HG02588 (cell line): ENCODE results near the gene EXOC3L2.

Experiments
- ATAC-seq: cut with Tn5 transposase; IDR thresholded peaks from one replicate; pipeline ENCODE4 v1.9.1; 2021; ENCODE audit warnings: mild to moderate bottlenecking, moderate library complexity; ENCODE audit not compliant: unreplicated experiment

EXOC3L2 gene

GRCh38 chr19:45223879-45224278, 21.3 kb downstream of the EXOC3L2 start:
- ATAC-seq = no peak

DNA sequence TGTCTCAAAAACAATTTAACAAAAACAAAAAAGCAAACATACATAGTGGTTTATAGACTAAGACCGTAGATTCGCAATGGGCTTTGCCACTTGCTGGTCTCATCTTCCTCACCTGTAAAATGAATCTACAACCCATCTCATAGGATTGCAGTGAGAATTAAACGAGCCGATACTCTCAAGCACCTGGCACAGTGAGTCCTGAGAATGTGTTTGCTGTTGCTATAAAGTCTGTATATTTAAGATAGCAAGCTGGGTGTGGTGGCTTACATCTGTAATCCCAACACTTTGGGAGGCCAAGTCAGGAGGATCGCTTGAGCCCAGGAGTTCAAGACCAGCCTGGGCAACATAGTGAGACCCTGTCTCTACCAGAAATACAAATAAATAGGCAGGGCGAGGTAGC, 22.5 kb downstream of the EXOC3L2 start:
- no peak for ATAC-seq

GRCh38 chr19:45218911-45219743, 26.1 kb downstream of the EXOC3L2 start:
- ATAC-seq = no peak

DNA sequence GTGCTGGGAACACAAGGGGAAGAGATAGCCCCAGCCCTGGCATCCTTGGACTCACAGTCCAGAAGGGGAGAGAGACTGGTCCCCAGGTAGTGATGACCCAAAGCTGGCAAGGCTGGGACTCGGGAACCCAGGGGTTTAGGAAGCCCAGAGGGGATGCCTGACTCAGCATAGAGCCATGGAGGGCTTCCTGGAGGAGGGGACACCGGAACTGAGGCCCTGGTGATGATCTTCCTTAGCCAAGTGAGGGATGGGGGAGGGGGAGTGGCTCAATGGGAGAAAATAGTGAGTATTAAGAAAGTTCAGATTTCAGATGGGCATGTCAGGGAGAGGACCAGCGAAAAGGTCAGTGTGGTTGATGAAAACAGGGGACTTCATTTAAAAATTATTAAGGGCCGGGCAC, 26.8 kb downstream of the EXOC3L2 start:
- no peak for ATAC-seq

GRCh38 chr19:45217957-45218334, 27.3 kb downstream of the EXOC3L2 start:
- no peak for ATAC-seq

DNA sequence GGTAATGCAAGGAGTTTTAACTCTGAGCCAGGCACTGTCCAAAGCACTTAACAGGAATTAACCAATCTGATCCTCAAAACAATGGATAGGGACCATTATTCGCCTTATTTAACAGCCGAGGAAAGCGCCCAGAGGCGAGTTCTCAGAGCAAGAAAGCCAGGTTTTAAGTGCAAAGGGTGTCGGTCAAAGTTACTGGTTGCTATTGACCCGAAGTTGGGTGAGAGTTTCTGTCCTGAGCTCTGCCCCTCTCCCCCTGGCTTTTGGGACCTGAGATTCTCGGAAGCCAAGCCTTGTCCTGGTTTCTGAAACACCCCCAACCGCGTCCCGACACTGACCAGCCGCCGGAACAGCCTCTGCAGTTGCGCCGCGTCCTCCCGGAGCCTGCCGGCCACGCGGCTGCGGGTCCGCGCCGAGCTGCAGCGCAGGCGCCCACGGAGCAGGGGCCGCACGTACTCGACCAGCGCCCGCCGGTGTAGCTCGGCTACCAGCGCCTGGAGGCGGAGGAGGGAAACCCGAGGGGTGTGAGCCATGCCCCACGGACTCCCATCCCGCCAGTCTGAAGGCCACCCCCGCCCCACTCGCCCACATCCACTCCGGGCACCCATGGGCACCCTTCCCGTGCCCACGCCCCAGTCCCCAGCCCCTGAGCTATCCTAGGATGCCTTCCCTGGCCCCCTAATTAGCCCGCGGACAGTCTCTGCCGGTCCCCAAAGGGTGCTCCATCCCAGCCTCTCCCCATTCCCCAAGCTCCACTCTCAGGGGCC, 27.8 kb downstream of the EXOC3L2 start:
- no peak for ATAC-seq

- no peak for ATAC-seq
These were observed 28.5 kb downstream of the EXOC3L2 start for GRCh38 chr19:45216667-45217066.

- no peak for ATAC-seq
These were observed 29.6 kb downstream of the EXOC3L2 start for GRCh38 chr19:45215391-45216191.

DNA sequence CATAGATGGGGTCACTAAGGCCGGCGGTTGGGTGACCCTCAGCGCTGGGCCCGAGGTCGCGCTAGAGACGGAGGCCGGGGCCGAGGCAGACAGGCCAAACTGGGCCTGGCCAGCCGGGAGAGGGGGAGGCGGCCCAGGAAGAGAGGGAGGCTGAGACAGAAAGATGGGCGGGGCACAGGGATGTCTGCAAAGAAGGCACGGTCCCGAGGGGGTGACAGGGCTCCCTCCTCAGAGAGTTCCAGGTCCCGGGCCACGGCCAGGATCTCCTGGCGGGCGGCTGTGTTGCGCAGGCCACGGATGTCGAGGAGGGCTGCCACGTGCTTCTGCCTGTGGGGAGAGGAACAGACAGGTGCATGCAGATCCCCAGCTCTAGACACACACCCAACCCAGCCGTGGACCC, 32.2 kb downstream of the EXOC3L2 start:
- ATAC-seq = no peak

GRCh38 chr19:45211751-45212381, 33.3 kb downstream of the EXOC3L2 start:
- no peak for ATAC-seq

DNA sequence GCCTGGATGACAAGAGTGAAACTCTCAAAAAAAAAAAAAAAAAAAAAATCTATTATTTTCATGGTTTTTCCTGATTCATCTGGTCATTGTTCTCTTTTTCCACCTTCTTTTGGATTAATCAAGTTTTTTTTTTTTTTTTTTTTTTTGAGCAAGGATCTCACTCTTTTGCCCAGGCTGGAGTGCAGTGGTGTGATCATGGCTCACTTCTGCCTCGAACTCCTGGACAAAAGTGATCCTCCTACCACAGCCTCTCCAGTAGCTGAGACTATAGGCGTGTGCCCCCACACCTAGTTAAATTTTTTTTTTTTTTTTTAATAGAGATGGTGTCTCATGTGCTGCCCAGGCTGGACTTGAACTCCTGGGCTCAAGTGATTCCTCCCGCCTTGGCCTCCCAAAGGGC, 38.9 kb downstream of the EXOC3L2 start:
- ATAC-seq = no peak

DNA sequence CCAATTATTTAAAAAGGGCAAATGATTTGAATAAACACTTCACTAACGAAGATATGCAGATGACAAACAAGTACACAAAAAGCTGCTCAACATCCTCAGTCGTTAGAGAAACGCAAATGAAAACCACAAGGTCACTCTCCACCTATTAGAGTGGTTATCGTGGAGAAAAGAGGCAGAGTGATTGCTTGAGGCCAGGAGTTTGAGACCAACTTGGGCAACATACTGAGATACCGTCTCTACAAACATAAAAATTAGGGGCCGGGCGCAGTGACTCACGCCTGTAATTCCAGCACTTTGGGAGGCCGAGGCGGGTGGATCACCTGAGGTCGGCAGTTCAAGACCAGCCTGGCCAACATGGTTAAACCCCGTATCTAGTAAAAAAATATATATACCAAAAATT, 39.4 kb downstream of the EXOC3L2 start:
- no peak for ATAC-seq

DNA sequence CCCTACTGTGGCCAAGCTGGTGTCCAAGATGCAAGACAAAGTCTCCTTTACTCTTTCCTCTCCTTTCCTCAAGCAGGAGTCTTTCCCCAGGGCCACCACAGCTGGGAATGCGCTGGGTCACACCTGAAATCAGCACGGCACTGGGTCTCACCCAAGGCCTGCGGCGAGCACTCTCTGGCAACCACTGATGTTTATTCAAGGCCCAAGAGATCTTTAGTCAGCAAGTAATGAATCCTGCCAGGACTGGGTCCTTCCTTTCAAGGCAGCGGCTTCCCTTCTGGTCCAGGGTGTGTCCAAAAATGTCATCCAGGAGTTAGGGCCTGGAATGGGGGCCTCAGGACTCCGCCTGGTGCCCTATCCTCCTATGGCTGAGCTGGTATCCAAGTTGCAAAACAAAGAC, 42.6 kb downstream of the EXOC3L2 start:
- no peak for ATAC-seq

DNA sequence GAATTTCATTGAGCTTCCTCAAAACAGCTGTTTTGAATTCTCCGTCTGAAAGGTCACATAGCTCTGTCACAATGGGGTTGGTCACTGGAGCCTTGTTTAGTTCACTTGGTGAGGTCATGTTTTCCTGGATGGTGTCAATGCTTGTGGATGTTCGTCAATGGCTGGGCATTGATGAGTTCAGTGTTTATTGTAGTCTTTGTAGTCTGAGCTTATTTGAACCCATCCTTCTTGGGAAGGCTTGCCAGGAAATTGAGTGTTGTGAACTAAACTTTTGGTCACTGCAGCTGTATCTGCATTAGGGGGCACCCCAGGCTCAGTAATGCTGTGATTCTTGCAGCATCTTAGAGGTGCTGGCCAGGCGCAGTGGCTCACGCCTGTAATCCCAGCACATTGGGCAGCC, 44.6 kb downstream of the EXOC3L2 start:
- no peak for ATAC-seq

DNA sequence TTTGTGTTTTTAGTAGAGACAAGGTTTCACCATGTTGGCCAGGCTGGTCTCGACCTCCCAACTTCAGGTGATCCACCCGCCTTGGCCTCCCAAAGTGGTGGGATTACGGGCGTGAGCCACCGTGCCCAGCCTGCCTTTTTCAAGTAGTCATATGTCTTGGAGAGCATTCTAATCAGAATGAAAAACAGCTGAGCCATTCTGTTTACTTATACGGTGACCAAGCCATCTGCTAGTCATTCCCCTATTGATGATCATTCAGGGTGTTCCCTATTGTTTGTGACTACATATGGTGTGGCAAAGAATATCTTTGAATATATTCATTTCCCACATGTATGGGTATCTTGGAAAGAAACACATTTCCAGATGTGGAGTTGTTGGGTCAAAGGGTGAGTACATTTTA, 49.4 kb downstream of the EXOC3L2 start:
- ATAC-seq = no peak

DNA sequence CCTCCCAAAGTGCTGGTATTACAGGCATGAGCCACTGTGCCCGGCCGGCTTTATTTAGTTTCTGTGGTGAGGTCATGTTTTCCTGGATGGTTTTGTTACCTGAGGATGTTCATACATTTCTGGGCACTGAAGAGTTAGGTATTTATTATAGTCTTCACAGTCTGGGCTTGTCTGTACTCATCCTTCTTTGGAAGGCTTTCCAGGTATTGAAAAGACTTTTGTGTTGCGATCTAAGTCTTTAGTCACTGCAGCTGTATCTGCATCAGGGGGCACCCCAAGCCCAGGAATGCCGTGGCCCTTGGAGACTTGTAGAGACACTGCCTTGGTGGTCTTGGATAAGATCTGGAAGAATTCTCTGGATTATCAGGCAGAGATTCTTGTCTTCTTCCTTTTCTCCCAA, 53.8 kb downstream of the EXOC3L2 start:
- no peak for ATAC-seq

- ATAC-seq = no peak
These were observed 55.2 kb downstream of the EXOC3L2 start for GRCh38 chr19:45189971-45190370.

DNA sequence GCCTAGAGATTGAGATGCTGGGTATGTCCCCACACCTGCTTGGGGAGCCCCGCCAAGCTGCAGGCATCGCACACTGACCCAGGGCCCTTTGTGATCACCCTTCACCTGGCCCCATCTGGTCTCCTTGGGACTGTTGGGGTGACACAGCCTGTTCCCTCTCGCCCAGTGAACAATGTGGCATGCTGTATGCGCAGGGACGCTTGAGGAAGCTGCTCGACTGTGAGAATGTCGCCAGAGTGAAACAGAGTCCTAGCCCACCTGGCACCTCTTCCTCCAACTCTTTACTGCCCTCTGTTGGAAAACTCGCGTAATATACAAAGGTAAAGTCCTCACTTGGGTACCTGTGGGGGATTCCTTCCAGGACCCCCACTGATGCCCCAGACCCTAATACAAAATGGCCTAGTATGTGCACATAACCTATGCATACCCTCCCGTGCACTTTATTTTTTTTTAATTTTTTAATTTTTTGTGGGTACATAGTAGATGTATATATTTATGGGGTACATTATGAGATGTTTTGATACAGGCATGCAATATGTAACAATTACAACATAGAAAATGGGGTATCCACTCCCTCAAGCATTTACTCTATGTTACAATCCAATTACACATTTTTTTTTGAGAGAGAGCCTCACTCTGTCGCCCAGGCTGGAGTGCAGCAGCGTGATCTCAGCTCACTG, 57.6 kb downstream of the EXOC3L2 start:
- no peak for ATAC-seq

DNA sequence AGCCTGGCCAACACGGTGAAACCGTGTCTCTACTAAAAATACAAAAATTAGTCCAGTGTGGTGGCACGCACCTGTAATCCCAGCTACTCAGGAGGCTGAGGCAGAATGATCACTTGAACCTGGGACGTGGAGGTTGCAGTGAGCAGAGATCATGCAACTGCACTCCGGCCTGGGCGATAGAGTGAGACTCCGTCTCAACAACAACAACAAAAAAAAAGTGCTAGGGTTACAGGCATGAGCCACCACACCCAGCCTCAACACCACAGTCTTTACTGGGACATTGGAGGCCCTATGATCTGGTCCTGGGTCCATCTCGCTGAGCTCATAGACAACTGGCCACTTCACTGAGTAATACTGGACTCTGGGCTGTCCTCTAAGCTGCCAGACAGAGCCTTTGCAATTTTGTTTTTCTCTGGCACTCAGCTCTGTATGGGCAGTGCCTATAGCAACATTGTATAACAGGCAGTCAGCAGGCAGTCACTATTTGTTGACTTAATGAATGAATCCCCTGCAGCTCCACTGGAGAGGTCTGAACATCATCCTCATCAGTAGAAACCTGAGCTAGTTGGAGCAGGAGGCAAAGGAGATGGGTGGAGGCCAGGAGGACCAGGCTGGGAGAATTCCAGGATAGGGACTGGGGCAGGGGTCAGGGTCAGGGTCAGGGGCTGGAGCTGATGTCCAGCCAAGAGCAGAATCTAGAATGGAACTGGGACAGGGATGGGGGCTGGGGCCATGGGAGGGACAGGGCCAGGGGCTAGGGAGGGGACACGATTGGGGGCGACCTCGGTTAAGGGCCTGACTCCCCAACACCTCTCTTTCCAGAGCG, 58.5 kb downstream of the EXOC3L2 start:
- no peak for ATAC-seq

DNA sequence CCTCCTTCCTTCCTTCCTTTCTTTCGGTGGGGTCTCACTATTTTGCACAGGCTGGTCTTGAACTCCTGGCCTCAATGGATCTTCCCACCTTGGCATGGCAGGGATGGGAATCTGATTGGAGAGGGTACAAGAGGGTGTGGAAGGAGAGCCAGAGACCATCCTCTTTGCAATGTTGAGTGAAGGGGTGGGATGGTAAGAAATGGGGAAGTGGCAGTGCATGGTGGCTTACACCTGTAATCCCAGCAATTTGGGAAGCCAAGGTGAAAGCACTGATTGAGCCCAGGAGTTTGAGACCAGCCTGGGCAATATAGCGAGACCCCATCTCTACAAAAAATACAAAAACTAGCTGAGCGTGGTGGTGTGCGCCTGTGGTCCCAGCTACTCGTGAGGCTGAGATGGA, 61.1 kb downstream of the EXOC3L2 start:
- ATAC-seq = no peak
